NCI-H128 (cell line): ENCODE measurements around the gene LGALS4.
"Not testable (repeated sequence)": the region's sequence is repeated elsewhere in the genome, so short reads cannot be mapped to it uniquely, and the experiment has no call there.

Experiments used
- DNase-seq: peaks from one replicate; lab custom pipeline; 2025; ENCODE audit not compliant: unreplicated experiment; lab: John Stamatoyannopoulos, UW

Gene LGALS4, protein sequence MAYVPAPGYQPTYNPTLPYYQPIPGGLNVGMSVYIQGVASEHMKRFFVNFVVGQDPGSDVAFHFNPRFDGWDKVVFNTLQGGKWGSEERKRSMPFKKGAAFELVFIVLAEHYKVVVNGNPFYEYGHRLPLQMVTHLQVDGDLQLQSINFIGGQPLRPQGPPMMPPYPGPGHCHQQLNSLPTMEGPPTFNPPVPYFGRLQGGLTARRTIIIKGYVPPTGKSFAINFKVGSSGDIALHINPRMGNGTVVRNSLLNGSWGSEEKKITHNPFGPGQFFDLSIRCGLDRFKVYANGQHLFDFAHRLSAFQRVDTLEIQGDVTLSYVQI

DNA sequence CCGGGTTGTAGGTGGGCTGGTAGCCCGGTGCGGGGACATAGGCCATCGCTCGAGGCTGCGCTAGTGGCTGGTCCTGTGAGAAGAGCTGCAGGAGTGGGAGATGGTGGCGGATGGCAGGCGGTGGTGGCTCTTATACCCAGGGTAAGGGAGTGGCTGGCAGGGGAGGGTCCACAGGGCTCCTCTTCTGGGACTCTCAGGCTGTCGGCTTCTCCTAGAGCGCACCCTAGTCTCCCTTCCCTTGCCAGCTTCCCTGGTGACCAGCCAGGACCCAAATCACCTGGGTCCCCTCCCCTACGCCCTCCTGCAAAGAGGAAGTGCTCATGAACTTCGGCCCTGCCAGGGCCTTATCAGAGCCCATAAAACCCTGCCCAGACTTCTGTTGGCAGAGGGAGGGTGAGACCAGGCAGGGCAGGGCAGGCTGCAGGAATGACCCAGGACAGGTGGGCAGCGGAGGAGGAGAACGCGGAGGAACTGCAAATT is at the start of gene LGALS4:
Gene LGALS4 (minus strand): TSS at position 105 of the 480 bp plus-strand sequence. CDS start 59 bp downstream, at position 46.
- DNase-seq: no peak

- no peak for DNase-seq
These were observed 48.6 kb upstream of the LGALS4 start for GRCh38 chr19:38861368-38861767.

- not testable (repeated sequence) for DNase-seq
These were observed 47.0 kb upstream of the LGALS4 start for GRCh38 chr19:38859631-38860204.

DNA sequence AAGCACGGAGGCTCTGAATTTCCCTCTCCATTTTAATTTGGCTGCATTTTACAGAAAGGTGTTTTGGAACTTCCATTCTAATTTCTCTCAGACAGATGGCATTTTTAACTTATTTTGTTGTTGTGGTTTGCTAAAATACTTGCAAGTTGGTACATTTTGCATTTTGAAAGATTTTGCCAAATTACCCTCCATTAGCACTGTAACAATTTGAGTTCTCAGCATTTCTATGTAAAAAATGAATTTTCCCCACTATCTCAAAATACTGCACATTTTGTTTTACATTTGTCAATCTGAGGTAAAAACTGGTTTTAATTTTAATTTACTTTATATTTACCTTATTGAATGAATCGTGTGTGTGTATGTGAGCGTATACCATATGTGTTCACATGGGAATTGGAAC is 44.1 kb upstream of the LGALS4 start:
- no peak for DNase-seq

DNA sequence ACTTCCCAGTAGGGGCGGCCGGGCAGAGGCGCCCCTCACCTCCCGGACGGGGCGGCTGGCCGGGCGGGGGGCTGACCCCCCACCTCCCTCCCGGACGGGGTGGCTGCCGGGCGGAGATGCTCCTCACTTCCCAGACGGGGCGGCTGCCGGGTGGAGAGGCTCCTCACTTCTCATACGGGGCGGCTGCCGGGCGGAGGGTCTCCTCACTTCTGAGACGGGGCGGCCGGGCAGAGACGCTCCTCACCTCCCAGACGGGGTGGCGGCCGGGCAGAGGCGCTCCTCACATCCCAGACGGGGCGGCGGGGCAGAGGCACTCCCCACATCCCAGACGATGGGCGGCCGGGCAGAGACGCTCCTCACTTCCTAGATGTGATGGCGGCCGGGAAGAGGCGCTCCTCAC is 43.0 kb upstream of the LGALS4 start:
- DNase-seq: not testable (repeated sequence)

GRCh38 chr19:38854961-38855360 is 42.2 kb upstream of the LGALS4 start:
- DNase-seq: not testable (repeated sequence)

DNA sequence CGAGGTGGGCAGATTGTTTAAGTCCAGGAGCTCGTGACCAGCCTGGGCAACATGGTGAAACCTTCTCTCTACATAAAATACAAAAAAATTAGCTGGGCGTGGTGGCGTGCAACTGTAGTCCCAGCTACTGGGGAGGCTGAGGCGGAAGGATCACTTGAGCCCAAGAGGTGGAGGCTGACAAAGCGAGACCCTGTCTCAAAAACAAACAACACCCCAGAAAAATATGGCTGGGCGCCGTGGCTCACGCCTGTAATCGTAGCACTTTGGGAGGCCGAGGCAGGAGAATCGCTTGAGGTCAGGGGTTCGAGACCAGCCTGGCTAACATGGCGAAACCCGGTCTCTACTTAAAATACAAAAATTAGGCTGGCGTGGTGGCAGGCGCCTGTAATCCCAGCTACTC is 40.5 kb upstream of the LGALS4 start:
- DNase-seq: no peak

GRCh38 chr19:38852231-38853044 is 39.7 kb upstream of the LGALS4 start:
- no peak for DNase-seq

GRCh38 chr19:38851622-38852230 is 39.0 kb upstream of the LGALS4 start:
- DNase-seq: peak; percentile 47

GRCh38 chr19:38850976-38851621 is 38.4 kb upstream of the LGALS4 start:
- DNase-seq: no peak

DNA sequence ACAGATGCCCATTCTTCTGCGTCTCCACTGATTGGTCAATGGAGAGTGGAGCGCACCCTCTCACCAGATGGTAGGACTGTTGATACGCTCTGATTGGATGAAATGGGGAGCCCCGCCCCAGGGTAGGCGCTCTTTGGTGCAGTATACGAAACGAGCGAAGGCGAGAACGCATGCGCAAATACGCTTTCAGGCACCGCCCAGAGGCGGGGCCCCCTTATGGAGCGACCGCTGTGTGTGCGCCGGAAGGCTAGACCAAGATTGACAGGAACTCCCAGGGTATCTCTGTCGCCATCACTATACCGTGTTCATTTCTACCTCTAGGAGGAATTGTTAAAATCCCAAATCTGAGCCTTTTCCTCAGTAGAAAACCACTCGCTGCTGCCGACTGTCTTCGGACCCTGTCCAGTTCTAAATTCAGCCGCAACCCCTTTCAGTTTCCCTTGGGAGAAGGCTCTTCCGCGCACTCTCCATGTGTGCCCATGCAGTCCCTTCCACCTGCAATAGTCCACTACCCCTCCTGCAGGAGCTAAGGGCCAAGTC is 37.8 kb upstream of the LGALS4 start:
- DNase-seq: no peak

DNA sequence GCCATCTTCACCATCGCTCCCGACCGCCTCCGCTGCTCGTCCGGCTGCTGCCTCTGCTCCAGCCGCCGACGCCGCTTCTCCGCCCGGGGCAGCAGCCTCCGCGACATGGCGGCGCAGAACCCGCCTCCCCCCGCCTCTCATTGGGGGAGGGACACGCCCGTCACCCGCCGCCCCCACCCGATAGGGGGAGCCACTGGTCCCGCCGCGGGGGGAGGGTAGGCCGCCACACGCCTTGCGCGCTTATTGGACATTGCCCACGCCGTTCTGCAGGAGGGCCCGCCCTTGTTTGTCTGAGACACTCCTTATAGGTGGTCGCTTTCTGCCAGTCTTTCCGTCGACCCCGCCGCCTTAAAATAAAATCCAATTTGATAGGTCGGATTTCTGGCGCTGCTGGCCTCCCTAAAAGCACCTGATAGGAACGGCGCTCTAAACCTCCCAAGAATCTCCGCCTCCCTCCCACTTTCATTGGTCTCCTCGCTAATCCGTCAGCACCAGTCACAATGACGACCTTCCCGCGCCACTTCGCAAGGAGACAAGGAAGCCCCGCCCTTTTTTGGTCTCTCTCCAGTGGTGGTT is 37.2 kb upstream of the LGALS4 start, which contains the start of gene HNRNPL:
Gene HNRNPL (minus strand): TSS at position 127 of the 576 bp plus-strand sequence. CDS start 20 bp downstream, at position 107.
- DNase-seq: peak; percentile 100

- DNase-seq: peak; percentile 90
These were observed 36.6 kb upstream of the LGALS4 start for GRCh38 chr19:38849147-38849859.

- no peak for DNase-seq
These were observed 35.8 kb upstream of the LGALS4 start for GRCh38 chr19:38848299-38849146.

DNA sequence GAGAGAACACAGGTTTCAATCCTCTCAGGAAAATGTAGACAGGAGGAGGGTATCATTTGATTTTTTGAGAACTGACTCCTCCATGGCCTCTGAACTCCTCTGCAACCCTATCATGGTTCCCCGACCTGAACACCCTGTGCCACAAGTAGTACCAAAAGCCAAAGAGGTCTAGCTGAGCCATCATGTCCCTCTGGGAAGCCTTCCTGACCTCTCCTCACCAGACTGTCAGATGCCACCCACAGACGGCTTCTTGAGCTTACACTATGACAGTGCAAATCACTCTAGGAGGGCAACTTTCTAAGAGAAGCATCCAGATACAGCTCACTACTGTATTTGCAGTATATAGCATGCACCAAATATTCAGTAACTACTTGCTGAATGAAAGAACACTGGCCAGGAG is 33.4 kb upstream of the LGALS4 start:
- no peak for DNase-seq

GRCh38 chr19:38845374-38846024 is 32.8 kb upstream of the LGALS4 start:
- no peak for DNase-seq

GRCh38 chr19:38844093-38844686 is 31.4 kb upstream of the LGALS4 start:
- no peak for DNase-seq
